ENCODE data around the gene SNED1.

The SNED1 gene

DNA sequence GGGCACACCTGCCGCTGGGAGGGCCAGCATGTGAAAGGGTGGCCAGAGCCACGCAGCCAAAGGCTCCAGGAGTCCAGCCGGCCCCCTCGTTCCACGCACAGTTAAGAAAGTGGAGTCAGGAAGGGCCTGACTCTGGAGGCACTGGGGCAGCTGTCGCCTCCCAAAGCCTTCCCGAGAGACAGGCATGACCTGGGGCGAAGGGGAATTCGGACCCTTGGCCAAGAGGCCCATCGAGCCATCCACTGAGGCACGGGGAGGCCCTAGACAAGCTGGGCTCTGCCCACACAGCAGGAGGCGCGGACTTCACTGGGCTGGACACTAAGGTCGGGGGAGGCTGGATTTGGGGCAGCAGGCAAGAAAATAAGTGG, 38.5 kb upstream of the SNED1 start:
- DNase-seq (ENCODE audit: low read depth in 1 of 2, low spot score in 1 of 2) = no peak

DNA sequence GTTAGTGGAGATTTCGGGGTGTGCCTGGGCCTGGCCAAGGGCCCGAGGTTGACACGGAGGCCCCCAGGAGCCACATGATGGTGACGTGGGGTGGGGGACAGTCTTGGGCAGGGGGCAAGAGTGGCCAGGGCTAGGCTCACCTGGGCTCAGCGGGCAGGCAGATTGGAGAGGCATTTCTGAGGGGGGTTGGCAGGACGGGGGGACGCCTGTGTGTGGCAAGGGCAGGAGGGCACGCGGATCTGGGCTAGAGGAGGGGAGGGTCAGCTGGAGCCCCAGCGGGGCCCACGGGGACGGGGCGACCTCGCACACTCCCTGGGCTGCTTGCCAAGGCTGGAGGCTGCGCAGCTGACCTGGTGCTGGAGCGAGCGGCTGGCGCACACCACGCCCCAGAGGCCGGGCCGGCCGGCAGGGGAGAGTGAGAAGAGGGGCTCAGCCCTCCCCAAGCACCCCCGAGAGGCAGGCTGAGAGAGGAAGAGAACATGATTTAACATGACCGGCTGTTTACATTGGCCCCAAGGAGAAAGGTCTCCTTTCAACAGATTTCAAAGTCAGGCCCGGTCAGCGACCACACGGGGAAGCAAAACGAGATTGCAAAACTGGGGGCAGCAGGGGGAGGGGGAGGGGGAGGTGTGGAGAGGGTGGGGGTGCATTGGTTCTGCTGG, 38.0 kb upstream of the SNED1 start:
- no peak for DNase-seq (ENCODE audit: low read depth in 1 of 2, low spot score in 1 of 2)

DNA sequence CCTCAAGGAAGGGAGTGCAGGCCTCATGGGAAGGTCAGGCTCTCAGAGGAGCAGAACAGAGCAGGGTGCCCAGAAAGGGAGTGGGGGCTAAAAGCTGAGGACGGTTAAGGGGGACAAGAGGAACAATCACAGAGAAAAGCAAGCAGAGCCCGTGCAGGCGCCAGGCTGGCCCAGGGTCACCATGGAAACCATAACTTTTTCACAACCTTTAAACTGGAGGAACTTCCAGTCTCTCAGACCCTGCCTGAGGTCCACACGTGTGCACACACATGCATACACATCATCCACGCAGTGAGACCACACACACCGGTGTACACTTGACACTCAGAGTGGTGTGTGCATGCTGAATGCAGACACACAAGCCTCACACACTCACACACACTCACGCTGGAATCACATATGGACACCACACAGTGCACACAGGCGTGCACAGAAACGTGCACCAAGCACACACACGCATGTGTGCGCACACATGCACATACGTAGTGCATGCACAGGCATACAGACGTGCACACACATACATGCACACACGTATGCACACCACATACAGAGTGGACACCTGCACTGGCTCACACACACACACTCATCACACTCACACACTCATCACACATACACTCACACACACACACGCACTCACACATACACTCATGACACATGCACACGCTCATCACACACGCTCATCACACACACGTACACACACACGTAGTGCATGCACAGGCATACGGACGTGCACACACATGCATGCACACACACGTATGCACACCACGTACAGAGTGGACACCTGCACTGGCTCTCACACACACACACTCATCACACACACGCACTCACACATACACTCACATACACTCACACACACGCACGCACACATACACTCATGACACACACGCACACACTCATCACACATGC, 37.2 kb upstream of the SNED1 start:
- no peak for DNase-seq (ENCODE audit: low read depth in 1 of 2, low spot score in 1 of 2)

DNA sequence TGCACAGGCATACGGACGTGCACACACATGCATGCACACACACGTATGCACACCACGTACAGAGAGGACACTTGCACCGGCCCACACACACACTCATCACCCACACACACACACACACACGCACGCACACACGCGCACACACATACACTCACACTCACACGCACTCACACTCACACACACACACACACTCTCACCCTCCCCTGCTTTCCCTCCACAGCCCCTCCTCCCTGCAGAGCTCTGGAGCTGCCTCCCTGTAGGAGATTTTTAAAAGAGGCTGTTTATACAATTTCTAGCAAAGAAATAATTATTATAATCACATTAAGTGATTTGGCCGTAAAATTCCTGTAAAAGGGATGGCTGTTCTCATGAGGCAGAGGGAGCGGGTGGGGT, 36.5 kb upstream of the SNED1 start:
- DNase-seq (ENCODE audit: low read depth in 1 of 2, low spot score in 1 of 2) = no peak

DNA sequence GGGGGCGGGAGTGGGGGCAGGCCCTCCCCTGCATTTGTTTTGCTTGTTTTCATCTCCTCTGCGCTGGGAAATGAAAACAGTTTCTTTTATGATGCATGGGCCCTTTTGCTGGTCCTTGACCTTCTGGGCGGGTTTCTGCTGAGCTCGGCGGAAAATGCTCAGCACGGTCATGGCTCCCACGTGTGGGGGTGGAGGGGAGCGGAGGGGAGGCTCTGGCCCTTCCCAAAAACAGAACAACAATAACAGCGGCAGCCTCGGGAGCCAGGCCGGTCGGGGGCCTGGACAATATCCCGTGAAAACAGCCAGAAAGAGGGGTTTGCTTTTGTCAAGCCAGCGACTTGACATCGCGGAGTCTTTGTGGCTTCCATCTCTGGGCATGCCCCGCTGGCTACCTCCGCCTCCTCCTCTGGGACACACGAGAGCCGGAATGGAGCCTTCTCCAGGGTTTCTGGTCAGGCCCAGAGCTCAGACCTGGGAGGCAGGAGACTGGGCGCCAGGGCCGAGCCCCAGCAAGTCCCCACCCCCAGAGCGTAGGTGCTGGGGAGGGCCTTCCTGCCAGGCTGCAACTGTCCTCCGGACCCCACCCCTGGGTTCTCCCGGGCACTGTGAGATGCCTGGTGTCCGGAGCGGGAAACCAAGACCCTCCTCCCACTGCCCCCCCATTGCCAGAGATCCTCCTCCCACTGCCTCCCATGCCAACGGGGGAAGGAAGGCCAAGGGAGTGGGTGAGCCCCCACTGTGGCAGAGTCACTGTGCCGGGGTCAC, 35.9 kb upstream of the SNED1 start:
- no peak for DNase-seq (ENCODE audit: low read depth in 1 of 2, low spot score in 1 of 2)

DNA sequence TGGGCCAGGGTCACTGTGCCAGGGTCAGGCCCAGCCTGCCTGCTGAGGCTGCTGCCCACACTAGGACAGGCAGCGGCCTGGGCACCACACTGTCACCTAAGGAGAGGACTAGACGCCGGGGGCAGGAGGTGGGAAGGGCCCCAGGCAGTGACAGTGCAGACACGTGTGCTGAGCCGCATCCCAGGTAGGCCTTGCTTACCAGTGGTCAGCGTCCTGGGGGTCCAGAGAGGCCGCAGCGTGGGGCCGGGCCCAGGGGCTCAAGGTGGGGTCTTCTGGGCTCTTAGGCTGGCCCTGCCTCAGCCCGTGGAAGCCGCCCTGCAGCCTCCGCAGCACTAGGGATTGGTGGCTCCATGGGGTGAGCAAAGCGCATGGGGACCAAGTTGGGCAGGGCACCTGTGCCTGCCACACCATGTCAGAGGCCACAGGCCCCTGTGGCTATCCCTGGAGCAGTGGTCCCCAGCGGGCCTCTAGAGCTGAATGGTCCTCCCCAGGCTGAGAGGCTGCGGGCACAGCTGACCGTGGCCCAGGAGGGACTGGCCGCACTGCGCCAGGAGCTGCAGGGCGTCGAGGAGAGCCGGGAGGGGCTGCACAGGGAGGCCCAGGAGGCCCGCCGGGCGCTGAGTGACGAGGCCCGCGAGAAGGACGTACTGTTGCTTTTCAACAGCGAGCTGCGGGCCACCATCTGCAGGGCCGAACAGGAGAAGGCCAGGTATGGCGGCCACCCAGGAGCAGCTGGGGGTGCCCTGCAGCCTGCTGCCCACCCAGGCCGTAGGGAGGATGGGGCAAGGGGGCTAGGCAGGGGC, 35.2 kb upstream of the SNED1 start:
- no peak for DNase-seq (ENCODE audit: low read depth in 1 of 2, low spot score in 1 of 2)

DNA sequence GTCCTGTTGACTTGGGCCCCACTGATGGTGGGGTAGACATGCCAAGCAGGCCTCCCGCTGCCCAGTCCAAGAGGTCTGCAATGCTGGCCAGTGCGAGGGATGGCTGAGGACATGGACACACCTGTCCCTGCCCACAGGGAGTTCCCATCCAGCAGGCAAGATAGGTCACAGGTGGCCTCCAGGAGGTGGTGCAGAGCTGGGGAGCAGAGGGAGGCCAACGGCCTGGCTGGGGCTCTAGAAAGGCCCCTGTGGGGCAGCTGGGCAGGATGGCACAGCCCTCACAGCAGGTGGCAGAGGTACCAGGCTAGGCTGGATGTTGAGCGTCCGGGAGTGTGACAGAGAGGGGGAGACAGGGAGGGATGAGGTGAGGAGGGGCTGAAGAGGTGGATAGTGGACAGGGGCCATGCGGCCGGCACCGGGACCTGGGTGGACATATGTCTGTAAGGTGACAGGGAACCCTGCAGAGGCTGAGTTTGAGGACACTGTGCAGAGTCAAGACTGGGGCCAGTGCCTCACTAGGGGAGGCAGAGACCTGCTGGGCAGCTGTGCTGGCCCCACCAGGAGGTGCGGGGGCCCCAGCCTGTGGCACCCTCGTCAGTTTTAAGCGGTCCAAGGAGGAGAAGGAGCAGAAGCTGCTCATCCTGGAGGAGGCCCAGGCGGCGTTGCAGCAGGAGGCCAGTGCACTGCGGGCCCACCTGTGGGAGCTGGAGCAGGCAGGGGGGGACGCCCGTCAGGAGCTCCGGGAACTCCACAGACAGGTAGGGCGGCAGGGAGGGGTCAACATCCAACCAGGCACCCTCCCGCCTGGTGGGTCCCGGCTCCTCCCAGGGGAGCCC, 34.3 kb upstream of the SNED1 start:
- DNase-seq (ENCODE audit: low read depth in 1 of 2, low spot score in 1 of 2) = no peak

DNA sequence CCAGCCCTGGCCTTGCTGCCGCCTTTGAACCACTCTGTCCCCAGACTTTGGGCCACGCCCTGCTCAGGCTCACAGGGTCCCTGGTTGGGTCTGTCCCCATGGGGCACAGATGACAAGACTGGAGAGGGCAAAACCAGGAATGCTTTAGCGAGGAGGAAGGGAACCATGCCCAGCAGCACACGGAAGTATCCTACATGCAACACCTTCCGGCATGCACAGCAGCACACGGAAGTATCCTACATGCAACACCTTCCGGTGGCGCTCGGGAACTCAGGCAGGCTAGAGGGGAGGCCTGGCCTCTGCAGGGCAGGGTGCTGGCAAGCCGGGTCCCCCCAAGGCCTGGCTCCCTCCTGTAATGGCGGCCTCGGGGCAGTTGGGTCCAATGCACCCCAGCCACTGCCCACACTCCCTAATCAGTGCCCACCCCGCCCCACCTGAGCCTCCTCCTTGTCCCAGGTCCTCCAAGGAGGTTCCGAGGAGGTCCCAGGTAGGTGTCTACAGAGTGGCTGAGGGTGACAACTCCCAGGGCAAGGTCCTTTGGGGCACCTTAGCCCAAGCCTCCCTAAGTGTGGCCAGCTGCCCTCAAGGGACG, 33.6 kb upstream of the SNED1 start:
- no peak for DNase-seq (ENCODE audit: low read depth in 1 of 2, low spot score in 1 of 2)

DNA sequence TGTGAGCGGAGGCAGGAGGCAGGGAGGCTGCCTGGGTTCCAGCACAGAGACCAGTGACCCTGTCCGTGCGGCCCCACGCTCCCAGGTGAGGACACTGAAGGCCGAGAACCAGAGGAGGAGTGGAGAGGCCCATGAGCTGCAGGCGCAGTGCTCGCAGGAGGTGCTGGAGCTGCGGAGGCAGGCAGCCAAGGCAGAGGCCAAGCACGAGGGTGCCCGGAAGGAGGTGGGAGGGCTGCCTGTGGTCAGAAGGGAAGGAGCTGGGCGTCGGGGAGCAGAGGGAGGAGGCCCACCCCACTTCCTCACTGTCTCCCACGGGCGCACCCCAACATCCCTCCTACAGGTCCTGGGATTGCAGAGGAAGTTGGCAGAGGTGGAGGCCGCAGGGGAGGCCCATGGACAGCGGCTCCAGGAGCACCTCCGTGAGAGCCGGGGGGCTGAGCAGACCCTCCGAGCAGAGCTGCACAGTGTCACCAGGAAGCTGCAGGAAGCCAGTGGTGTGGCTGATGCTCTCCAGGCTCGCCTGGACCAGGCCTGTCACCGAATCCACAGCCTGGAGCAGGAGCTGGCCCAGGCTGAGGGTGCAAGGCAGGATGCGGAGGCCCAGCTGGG, 33.0 kb upstream of the SNED1 start:
- no peak for DNase-seq (ENCODE audit: low read depth in 1 of 2, low spot score in 1 of 2)

DNA sequence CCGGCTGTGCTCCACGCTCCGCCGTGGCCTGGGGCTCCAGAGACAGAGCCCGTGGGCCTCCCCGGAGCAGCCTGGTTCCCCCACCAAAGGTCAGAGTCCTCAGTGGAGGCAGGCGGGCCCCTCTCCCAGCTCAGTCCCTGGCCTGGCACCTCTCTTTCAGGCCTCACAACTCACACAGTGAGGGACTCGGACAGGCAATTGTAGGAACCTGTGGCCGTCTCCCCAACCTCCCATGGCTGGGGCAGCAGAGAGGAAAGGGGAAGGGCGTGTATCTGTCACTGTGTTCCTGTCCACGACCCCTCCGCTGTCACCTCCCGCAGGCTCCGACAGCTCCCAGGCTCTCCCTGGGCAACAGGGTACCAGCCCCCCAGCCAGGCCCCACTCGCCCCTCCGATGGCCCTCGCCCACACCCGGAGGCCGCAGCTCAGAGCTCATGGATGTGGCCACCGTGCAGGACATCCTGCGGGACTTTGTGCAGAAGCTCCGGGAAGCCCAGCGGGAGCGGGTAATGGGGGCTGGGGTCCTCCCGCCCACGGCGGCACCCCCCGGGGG, 32.4 kb upstream of the SNED1 start:
- DNase-seq (ENCODE audit: low read depth in 1 of 2, low spot score in 1 of 2) = no peak

DNA sequence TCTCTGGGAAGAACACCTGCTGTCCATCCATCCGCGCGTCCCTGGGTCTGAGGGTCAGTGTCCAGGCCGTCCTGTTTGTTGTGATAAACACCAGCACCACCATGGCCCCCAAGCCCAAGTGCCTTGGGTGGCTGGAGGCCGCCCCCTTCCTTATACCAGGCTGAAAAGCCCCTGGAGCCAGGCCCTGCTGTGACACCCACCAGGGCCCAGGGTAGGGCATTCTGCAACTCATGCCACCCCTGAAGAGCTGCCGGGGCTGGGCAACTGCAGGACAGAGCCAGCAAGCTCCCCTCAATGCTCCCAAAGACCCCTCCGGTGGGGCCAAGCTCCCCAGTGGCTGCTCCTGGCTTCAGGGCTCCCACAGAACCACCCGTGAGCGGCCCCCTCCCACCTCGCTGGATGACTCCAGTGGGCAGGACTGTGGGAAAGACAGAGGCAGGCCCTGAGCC, 31.9 kb upstream of the SNED1 start:
- DNase-seq (ENCODE audit: low read depth in 1 of 2, low spot score in 1 of 2) = no peak

DNA sequence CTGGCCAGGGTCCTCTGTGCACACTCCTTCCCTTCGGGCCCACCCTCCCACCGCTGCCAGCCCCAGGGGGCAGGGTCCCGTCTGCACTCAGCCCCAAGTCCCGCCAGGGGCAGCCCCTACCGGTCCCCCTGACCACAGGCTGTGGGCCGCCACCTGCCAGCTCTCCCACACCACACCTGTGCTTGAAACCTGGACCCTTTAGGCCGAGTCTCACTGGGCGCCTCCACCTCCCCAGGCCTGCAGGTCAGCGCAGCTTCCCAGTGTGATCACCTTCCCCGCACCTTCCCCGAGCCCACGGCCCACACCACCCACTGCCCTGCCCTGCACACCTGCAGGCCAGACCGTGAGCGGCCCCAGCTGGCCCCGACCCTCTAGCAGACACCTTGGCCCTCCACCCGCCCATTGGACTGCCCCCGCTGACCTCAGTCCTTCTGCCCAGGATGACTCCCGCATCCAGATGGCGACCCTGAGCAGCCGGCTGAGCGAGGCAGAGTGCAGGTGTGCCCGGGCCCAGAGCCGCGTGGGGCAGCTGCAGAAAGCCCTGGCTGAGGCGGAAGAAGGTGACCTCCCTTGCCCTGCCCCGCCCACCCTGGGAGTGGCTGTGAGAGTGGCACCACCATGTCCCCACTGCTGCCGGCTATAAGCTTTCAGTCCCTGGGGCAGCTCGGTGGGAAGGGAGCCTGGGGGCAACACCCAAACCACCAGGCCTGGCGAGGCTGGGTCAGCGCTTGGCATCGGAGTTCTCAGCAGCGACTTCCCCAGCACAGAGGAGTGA, 31.3 kb upstream of the SNED1 start:
- no peak for DNase-seq (ENCODE audit: low read depth in 1 of 2, low spot score in 1 of 2)

DNA sequence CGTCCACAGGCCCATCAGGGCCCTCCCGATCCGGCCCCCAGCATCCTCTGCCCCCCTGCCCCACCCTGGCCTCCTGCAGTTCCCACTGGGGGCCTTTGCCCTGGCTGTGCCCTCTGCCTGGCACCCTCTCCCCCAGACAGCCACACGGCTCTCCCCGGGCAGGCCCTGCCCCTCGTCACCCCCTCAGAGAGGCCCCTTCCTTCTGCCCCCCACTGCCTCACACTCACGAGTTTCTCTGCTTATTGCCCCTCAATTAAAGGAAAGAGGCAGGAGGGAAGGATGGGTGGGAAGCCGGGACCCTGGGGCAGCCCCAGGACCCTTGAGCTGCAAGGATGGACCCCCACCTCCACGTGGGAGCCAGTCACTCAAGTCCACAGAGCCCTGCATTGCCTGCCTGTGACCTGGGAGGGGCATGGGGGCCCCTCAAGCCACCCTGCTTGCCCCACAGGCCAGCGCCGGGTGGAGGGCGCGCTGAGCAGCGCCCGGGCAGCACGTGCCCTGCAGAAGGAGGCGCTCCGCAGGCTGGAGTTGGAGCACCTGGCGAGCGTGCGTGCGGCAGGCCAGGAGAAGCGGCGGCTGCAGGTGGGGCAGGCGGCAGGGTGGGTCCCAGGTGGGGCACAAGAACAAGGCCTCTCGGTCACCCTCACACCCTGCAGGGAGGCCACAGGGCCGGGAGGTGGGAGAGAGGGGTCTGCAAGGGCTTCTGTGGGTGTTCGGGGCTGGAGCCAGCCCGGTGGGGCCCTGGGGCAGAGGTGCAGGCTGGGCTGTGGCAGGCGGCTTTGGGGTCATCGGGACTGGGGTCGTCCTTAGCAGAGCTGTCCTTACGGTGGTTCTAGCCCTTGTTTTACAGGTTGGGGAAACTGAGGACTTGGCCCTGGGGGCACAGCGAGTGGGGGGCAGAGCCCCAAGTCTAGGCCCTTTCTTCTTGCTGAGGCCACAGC, 30.5 kb upstream of the SNED1 start:
- no peak for DNase-seq (ENCODE audit: low read depth in 1 of 2, low spot score in 1 of 2)

DNA sequence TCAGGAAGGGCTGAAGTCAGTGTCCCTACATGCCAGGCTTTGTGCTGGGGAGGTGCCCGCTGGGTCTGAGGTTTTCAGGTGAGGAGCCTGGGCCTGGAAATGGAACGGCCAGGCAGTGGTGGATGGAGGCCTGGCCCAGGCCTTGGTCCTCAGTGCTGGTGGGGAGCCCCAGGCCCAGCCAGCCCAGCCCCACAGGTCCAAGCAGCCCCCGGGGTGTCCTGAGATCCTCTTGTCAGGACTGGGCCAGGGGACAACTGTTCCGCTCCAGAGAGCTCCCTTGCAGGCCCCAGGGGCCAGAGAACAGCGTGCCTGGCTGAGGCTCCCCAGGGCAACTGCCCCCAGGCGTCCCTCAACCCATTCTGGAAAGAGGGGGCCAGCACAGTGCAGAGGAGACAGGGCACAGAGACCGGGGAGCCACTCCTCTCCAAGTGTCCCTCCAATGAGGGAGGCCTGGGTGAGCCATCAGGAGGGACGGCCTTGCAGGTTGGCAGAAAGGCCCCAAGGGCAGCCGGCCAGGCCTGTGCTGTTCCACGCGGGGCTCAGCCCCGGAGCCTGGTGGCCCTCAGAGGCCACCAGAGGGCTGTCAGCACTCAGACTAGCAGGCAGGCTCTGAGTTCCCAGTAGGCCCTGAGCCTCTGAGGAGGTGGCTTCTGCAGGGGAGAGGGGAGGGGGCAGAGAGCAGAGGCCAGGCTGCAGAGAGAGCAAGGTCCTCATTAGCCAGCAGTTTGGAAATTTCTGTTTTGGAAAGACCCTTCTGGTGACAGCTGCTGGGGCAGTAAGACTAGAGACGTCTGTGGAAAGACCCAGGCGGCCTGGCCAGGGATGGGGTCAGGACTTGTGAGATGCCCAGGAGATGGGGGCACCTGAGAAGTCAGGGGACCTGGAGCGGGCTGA, 29.4 kb upstream of the SNED1 start:
- no peak for DNase-seq (ENCODE audit: low read depth in 1 of 2, low spot score in 1 of 2)

DNA sequence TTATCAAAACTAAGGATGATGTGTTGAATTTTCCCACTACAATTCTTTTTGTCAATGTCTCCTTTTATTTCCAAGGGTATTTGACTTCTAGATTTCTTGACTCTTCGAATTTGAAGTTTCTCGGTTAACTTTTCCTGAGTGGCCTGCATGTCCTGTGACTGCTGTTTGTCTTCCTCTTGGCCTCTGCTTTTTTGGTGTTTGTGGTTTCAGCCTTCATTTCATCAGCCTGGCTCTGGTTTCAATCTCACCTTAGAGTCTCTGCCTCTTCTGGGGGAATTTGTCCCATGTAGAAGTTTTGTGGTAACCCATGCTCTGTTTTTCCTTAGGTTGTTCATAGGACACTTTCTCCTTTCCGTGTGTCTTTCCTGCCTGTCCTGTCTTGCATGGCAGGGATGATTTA, 28.3 kb upstream of the SNED1 start:
- DNase-seq (ENCODE audit: low read depth in 1 of 2, low spot score in 1 of 2) = no peak

DNA sequence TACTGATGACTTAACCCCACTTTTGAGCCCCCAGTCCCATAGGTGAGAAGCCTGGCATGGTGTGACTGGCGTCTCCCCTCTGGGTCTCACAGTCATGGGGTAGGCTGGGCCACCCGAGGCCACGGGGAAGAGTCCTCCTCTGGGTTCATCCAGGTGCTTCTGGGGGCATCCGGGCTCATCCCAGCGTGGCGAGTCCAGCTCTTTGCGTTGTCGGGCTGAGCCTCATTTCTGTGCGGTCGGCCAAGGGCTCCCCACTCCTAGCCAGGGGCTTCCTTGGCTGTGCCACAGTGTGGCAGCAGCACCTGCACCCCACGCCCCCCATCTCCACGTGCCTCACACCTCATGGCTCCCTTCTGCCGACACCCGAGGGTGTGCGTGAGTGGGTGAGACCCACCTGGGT, 27.6 kb upstream of the SNED1 start:
- DNase-seq (ENCODE audit: low read depth in 1 of 2, low spot score in 1 of 2) = no peak

Data from activated T-helper 1 cell treated with anti-CD3 and anti-CD28 coated beads, Interleukin-2, amount 50 U/mL, for 16 hours (primary cell).